Thyroid gland (tissue), 4 donors: Measurements from ENCODE around the gene SUPT16H.

Experiments used
- POLR2A ChIP-seq, 2 donors: fragments of 450-650 bp; IDR thresholded peaks; one replicate each; pipeline ENCODE4 v1.6.1; 2017; ENCODE audit warnings: antibody characterized with exemption in 2 of 2, mild to moderate bottlenecking in 2 of 2, moderate library complexity in 1 of 2
- TF ChIP-seq, protein P1 (sequence below), 6 experiments: fragments of 200-600 bp in 3 of 6; fragments of 450-650 bp in 3 of 6; sonication (generic) in 3 of 6; IDR thresholded peaks; one replicate each; pipeline ENCODE4 v1.5.1; 2016 to 2019; ENCODE audit warnings: antibody characterized with exemption in 6 of 6, mild to moderate bottlenecking in 2 of 6, inconsistent platforms in 1 of 6, moderate library complexity in 1 of 6

DNA sequence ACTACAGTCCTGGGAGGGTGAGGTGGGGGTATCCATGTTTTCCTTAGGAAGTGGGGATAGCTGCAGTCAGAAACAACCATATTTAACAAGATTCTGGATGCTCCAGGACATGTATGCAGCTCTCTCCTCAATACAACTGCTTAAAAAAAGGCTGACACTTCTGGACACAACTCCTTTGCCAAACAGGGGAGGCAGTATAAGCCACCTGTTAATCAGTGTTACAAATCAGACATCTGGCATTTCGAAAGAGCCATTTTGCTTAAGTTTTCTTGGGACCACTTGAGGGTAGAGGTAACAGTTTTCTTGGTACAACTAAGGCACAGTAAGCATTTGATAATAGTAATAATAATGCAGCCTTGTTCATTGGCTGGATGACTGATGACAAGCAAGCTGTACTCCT lies 56.8 kb downstream of the SUPT16H start:
- TF ChIP-seq, protein P1, sequence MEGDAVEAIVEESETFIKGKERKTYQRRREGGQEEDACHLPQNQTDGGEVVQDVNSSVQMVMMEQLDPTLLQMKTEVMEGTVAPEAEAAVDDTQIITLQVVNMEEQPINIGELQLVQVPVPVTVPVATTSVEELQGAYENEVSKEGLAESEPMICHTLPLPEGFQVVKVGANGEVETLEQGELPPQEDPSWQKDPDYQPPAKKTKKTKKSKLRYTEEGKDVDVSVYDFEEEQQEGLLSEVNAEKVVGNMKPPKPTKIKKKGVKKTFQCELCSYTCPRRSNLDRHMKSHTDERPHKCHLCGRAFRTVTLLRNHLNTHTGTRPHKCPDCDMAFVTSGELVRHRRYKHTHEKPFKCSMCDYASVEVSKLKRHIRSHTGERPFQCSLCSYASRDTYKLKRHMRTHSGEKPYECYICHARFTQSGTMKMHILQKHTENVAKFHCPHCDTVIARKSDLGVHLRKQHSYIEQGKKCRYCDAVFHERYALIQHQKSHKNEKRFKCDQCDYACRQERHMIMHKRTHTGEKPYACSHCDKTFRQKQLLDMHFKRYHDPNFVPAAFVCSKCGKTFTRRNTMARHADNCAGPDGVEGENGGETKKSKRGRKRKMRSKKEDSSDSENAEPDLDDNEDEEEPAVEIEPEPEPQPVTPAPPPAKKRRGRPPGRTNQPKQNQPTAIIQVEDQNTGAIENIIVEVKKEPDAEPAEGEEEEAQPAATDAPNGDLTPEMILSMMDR (IDR thresholded peaks at IDR 0.05) = no peak
- TF ChIP-seq POLR2A (IDR thresholded peaks at IDR 0.05) = no peak
